Right ventricle myocardium inferior (tissue), 1 donor: Measurements from ENCODE around the gene EIF5B. TPM values are rescaled to one million over a fixed set of nuclear protein-coding genes. Genes with fewer than 3 reads are reported as not detected.

Experiments
- ATAC-seq: fragments of 200-7000 bp; cut with Tn5 transposase; one replicate; pipeline ENCODE4 v1.9.1; 2020; ENCODE audit warnings: mild to moderate bottlenecking, moderate library complexity
- DNase-seq: peaks from one replicate; pipeline ENCODE4 v3.0.0; 2021; ENCODE audit errors: missing footprints
- intact Hi-C: fragments of 100-400 bp; cut with DNase I; formaldehyde crosslinking; loops from one replicate; pipeline ENCODE4 v1.11.0; 2022
- total RNA-seq: library from RNA; stranded (reverse); fragmentation: NEBNext Ultra II Directional; extraction: Animal tissue kit (Norgen Biotek cat#: 25700); gene quantifications from one replicate; pipeline ENCODE4 v1.2.1, GENCODE V29; 2021
- donor health status: DM: no; HTN: yes; CAD: no; lungs with severe emphysema.

Gene EIF5B
- total RNA-seq, 1 donor from 2014 or later, result 90.8 TPM

DNA sequence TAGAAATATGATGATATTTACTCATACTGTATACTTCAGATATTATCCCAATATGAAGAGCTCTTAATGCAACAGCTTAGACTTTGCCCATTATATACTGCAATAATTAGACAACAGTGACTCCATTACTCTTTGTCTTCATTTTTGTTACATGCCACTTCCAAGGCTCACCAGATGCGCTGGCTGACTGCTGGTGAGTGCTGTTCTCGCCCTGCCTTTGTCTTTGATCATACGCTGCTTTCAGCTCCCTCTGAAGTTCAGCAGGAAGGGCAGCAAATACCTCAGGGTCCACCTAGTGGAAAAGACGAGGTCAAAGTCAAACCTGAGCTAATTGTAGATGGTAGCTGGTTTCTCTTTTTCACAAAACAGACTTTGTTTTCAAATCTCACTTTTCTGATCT lies 66.3 kb downstream of the EIF5B start:
- intact Hi-C loops, result loop anchor here (5.0 kb wide), 1 partner anchor 66 kb away; the partner anchor contains the start of genes EIF5B and TXNDC9
- peak; percentile 50 for ATAC-seq
- DNase-seq, result no peak

DNA sequence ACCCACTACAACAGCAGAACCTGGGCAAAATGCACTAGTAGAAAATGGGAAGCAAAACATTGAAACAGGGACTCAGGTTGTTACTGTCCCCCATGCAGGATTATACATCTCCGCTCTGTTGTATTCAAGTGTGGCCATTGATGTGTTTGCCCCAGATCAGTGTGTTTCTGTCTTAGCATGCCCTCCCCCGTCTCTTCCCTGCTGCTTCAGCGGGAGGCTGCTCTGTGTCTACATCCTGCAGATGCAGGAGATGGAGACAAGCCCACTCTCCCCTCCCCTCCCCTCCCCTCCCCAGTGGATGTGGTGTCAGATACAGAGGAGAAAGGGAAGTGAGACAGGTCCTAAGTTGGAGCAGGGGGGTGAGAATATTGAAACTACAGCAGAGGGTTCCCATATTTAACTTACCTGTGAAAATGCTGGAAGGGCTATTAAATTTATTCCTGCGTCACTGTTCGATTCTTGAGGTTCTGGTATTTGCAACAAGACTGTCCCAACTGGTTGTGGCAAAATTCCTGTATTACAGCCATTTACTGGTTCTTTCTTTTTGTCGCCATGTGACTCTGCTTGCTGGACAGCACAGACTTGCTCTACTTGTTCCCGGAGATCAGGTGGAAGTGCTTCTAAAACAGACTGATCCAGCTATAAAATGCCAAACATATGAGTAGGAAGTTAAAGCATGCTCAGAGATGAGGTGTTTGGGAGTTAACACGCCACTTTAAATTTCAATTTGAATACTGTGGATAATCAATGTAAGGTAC lies 67.0 kb downstream of the EIF5B start:
- intact Hi-C loops, result loop anchor here (2.0 to 5.0 kb wide), 2 partner anchors 17 to 67 kb away; partner anchors contain the start of genes EIF5B and TXNDC9
- ATAC-seq (peak; percentile 17), DNase-seq (no peak)

DNA sequence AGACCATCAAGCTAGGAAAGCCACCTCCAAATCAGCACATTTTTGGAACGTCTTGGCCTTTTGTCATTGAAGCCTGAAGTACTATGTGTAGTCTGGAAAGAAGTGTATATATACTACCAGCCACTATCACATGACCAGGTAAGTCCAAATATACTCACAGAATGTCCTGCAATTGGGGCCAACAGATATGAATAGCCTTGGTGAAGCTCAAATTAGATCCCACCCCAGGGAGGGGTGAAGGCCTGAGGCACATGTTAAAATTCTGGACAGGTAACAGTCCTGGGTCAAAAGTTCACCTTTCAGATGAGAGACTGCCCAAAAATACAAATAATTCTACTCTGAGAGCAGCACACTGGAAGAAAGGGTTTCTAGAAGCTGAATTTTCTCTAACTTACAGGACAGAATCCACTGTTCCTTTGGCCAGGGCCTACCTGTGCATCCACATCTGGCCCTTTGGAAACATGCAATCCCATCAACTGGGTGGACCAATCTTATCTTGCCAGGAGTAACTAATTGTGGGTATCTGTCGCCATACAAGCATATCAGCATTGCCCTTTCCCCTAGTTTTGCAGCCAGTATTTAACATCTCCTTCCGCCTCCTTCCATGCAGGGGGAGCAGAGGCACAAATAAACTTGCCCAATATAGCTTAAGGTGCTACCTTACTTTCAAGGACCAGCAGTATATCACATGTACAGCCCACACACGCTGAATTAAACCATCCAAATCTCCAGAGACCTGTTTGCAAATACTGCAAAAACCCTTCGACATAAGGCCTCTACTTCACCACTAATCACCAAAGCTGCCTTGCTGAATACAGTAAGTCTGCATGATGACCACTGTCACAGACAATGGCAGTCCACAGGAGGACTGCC lies 67.8 kb downstream of the EIF5B start:
- ATAC-seq (peak; percentile 77), DNase-seq (no peak)
- intact Hi-C loops, result loop anchor here (2.0 to 5.0 kb wide), 2 partner anchors 16 to 68 kb away; partner anchors contain the start of genes EIF5B and TXNDC9

DNA sequence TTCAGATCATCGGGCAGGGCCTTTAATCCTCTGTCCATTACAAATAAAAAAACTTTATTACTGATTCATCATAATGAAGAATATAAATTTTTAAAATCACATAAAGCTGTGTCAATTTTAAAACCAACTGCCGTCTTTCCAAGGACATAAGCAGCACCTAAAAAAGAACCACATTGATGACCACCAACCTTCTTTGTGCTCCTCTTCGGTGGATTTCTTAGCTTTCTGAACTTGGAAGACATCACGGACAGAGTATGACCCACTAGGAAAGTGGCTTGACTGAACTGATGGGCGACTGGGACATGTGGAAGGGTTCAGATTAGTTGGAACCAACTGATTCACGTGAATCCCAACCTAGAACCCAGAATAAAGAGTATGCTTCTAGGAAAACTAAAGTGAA lies 68.9 kb downstream of the EIF5B start:
- no peak for DNase-seq
- ATAC-seq, result no peak
- intact Hi-C loops, result no loop called here

DNA sequence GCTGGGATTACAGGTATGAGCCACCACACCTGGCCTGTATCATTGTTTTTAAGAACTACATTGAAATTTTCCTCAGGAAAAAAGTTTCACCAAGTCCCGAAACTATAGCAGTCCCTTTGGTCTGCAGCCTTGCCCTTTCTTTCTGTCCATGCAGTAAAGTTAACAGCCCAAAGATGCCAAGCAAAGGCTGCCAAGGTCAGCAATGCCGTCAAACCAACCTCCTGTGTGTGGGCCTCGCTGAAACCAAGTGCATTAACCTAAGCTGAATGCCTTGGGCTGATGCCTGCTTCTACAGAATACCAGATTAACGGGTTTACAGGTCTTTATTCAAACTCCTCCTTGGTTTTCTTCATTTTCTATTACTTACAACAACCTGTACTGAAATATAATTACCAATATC lies 73.1 kb downstream of the EIF5B start:
- DNase-seq (no peak), ATAC-seq (no peak)
- intact Hi-C loops, result no loop called here

DNA sequence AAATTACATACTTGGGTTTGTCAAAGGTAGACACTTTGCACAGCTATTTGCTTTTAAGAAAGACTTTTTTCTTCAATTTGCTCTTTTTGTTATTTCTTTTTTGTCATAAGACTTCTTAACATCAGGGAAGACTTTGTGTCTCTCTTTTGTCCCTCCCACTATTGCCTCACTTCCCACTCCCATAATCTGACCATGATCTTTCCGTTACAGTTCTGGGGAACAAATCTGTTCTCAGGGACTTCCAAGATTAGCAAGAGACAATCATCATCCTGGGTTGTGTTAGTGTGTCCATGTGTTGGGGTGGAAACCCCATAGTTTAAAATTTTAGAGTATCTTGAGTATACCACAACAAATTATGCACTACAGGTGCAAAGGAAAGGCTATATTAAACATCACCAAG lies 77.4 kb downstream of the EIF5B start:
- intact Hi-C loops, result no loop called here
- DNase-seq (no peak), ATAC-seq (no peak)

DNA sequence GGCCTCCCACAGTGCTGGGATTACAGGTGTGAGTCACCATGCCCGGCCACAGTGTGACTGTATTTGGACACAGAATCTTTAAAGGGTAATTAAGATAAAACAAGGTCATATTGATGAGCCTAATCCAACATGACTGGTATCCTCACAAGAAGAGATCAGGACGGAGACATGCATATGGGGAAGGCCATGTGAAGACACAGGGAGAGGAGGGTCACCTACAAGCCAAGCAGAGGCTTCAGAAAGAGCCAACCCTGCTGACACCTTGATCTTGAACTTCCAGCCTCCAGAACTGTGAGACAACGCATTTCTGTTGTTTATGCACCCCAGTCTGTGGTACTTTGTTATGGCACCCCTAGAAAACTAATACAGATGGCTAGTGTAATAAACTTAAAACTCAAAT lies 80.2 kb downstream of the EIF5B start:
- no peak for ATAC-seq

DNA sequence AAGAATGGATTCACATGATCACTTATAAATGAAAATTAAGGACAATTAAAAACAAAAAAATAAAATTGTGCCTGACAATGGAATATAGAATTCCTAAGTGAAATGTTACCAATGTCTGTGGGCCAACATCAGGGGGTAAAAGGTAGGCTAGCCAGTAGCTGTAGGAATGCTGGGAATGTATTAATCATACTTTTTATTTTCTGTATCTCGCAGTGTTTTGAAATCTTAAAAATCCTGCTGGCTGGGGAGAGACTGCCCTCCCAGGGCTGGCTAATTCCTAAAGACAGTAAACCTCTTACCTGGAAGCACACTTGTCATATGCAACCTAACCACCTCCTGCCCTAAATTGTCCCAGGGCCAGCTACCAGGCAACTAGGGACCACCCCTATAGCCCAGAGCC lies 82.8 kb downstream of the EIF5B start:
- intact Hi-C loops, result loop anchor here (2.0 to 5.0 kb wide), 2 partner anchors 15 to 83 kb away; partner anchors contain the start of genes EIF5B and TXNDC9
- ATAC-seq, result no peak
- no peak for DNase-seq

More for the DNA sequence above, 80.2 kb downstream of the EIF5B start:
- intact Hi-C loops, result no loop called here
- no peak for DNase-seq

DNA sequence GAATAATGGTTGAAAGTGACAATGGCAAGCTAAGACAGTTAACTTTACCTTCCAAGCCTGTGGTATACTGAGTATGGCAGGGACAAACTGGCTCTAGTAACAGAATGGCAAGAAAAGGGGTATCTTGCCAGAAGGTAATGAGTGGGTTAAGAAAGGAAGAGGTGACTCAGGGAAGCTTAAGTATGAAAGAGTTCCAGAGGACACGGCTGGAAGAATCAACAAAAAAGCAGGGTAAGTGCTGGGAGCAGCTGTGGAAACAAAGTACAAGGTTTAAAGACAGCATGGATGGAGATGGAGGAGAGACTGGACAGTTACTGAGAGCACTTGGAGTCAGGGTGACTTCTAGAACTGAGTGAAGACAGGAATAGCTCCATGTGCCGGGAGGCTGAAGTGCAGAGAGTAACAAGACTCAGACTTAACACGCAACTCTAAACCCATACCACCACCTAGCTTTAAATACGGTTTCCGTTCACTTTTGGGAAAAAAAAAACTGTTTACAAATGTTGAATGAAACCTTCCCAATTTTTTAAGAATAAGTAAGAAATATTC lies 83.6 kb downstream of the EIF5B start:
- intact Hi-C loops, result loop anchor here (2.0 to 5.0 kb wide), 2 partner anchors 16 to 84 kb away; partner anchors contain the start of genes EIF5B and TXNDC9
- ATAC-seq (peak; percentile 77), DNase-seq (no peak)

DNA sequence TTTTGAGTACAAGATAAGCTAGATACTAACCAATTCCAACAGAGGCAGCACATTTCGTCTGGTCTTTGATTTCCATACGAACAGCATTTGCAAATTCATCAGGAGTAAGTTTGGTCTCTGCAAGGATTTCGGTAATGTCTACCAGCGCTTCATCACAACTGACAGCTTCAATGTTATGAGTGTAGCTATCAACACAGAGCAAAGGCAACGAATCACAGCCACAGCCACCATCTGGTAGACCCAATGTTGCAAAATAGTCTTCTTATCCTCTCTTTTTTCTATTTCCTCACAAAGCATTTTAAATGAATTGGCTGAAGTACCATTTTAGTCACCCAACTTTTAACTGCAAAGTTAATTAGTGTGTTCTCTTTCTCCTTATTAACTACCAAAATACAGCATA lies 84.3 kb downstream of the EIF5B start:
- peak; percentile 52 for ATAC-seq
- no peak for DNase-seq
- intact Hi-C loops, result loop anchor here (2.0 to 5.0 kb wide), 2 partner anchors 17 to 84 kb away; partner anchors contain the start of genes EIF5B and TXNDC9

DNA sequence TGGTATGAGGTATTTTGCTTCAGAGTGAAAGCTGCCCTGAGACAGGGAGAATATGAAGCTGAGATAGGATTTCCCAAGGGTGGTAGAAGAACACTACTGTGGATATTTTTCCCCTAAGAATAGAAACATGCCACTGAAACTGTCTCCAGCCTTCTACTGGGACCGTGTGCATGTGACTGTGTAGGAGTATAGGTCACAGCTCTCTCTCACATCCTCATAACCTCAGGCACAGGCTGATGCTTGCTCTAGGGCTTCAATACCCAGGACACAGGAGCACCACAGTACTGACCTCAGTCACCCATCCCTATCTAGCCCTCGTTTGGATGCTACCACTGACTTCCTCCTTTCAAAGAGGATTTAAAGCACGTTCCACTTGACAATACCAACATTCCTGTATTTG lies 85.4 kb downstream of the EIF5B start:
- ATAC-seq (peak; percentile 66), DNase-seq (no peak)
- intact Hi-C loops, result loop anchor here (5.0 kb wide), 1 partner anchor 85 kb away; the partner anchor contains the start of genes EIF5B and TXNDC9

DNA sequence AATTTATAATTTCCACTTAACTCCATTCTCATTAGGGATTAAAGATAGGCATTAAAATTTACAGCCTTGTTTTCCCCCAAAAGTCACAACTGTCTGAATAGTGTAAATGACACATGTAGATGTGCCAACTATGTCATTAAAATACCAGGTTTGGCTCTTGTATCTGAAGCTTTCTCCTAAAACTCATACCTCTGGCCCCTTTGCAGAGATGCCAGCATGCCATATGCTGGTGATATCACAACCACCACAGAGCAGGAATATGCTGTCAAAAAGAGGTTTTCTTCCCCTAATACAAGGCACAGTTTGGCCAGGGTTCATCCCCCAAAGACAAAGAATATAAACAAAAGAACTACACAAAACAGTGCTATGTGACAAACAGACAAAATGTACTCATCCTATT lies 87.2 kb downstream of the EIF5B start:
- ATAC-seq, result no peak
- no peak for DNase-seq
- intact Hi-C loops, result loop anchor here (5.0 kb wide), 1 partner anchor 87 kb away; the partner anchor contains the start of genes EIF5B and TXNDC9

DNA sequence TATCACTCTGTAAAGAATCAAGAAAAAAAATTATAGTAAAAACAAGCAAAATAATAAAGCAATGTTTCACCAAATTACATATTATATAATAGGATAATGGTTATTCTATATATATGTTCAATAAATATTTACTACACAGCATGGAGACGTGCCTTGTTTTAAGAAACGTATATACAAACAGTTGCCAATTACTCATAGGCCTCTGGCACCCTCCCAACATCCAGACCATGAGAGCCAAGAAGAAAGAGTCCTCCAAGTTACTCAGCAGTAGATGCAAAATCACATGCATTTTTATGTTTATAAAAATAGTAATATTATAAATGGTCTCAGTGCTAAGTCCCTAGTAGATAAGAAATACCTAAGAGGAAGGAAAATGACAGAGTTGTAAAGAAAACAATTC lies 87.8 kb downstream of the EIF5B start:
- DNase-seq (no peak), ATAC-seq (no peak)
- intact Hi-C loops, result no loop called here

DNA sequence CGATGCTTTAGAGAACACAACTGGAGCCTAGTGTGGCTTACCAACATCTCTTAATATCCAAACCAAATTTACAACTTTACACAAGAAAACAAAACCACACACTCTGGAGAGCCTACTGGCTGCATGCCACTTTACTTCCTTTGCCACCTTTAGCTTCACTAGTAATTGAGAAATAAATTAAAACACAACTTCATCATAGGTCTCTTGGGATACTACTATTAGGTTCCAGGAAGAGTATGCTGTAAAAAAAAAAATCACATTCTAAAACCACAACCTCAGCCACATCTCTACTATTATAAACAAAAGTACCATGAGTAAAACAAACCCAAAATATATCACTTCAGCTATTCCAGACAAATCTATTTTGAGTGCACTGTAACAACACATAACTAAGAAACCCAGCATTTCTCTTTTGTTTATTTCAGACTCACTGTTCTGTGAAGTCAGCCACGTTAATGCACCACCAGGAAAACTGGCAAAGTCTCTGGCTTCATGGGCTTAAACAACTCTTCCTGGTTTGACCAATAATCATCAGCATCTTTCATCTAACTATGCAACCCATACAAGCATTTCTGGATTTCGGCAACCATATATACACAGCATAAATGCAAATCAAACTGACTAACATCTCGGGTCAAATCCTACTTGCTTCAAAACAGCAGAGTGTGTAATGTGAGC lies 93.6 kb downstream of the EIF5B start:
- intact Hi-C loops, result no loop called here
- ATAC-seq, result no peak
- no peak for DNase-seq

DNA sequence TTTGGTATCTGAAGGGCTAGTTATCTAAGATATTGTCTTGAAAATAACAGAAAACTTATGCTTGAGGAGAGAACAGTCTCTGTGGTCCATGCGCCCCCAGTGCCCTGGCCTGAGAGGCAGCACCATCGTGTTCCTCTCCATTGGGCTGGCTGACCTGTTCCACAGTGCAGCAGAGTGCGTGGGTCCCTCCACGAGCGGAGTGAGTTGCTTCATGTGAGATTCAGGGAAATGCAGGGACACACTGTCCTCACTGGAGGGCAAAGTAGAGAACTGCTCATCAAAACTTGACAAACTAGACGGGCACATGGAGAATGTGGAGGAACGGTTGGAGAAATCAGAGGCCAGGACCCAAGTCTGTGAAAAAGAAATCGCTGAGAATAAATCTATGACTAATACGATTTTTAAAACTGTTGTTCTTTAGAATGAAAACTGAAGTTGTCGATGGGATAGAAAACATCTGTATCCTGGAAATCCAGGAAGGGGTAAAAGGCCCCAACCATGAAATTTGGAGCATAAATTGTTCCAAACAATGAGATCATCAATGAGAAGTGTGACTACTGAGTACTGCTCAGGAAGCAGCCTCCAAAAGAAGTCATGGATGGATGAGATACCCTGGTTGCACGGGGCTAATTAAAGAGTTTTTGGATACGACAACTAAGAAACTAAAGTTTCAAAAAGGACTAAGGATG lies 94.5 kb downstream of the EIF5B start:
- intact Hi-C loops, result no loop called here
- ATAC-seq (no peak), DNase-seq (no peak)

DNA sequence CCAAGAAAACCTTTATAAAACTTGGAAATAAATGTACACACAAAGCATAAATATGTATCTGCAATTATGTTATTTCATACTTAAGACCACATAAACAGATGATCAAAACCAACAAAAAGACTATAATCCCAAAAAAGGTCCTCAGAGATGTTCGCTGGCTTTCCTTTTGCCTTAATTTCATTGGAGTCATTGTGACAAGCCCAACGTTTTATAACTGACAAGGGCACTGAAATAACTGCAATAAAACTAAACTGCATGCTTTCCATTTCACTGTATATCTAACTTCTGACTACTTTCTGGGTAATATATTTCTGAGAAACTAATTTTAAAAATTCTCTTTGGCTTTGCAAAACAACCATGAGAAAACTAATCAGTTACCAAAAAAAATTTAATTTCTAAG lies 96.2 kb downstream of the EIF5B start:
- DNase-seq (no peak), ATAC-seq (no peak)
- intact Hi-C loops, result no loop called here

DNA sequence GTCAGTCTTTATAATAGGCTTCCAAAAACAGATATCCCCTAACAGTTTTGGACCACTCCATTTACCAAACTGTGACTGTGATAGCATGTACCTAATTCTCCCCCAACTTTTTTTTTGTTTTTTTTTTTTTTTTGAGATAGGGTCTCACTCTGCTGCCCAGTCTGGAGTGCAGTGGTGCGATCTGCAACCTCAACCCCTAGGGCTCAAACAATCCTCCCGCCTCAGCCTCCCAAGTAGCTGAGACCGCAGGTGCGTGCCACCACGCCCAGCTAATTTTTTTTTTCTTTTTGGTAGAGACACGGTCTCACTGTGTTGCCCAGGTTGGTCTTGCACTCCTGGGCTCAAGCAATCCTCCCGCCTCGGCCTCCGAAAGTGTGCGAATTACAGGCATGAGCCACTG lies 99.7 kb downstream of the EIF5B start:
- no peak for ATAC-seq
- DNase-seq, result no peak
- intact Hi-C loops, result no loop called here

DNA sequence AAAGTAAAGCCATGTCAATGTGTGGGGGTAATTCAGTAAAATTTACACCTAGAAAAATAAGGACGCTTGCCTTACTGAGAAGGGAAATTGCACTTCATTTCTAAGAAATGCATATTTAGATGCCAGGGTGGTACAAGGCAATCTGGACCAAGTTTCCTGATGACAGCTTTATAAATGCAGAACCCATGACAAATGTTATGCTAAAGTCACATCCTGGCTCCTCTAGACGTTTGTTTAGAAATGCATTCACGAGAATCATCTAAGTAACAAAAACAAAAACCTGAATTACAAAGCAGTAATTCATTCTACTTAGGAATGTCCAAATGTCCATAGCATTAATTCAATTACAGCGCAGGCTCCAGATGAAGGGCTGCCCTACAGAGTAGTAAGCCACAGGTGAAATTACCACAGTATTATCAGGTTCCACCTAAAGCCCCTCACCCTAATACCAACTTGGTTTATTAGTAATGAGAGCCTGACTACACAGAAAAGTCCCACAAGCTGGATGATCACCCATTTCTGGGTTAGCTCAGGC lies 102.8 kb downstream of the EIF5B start:
- DNase-seq (no peak), ATAC-seq (no peak)
- intact Hi-C loops, result no loop called here
